ENCODE results near the gene POLR3C. TPM values are rescaled to one million over a fixed set of nuclear protein-coding genes. Genes with fewer than 3 reads are reported as not detected.

The POLR3C gene
- polyA plus RNA-seq, 1 experiment, result 56.7 TPM

- Histone ChIP-seq H3K27me3 (ENCODE audit: control insufficient read depth, insufficient read depth, low read length) (no peaks in the 10 kb centered on the region), H3K4me3 (ENCODE audit: low read depth, low read length) (no peak overlapping the region), H3K36me3 (ENCODE audit: control insufficient read depth, insufficient read depth, low read length) (no peaks in the 10 kb centered on the region)
- ChIA-PET CTCF (interaction anchor here (2.0 to 8.1 kb wide), 10 partner anchors 10 to 144 kb away, joined by 11 to 193 read pairs (median 23); partner anchors contain the start of genes ITGA10, NUDT17, PEX11B and PIAS3), POLR2A (no interaction called here)
- TF ChIP-seq, protein P1, sequence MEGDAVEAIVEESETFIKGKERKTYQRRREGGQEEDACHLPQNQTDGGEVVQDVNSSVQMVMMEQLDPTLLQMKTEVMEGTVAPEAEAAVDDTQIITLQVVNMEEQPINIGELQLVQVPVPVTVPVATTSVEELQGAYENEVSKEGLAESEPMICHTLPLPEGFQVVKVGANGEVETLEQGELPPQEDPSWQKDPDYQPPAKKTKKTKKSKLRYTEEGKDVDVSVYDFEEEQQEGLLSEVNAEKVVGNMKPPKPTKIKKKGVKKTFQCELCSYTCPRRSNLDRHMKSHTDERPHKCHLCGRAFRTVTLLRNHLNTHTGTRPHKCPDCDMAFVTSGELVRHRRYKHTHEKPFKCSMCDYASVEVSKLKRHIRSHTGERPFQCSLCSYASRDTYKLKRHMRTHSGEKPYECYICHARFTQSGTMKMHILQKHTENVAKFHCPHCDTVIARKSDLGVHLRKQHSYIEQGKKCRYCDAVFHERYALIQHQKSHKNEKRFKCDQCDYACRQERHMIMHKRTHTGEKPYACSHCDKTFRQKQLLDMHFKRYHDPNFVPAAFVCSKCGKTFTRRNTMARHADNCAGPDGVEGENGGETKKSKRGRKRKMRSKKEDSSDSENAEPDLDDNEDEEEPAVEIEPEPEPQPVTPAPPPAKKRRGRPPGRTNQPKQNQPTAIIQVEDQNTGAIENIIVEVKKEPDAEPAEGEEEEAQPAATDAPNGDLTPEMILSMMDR (IDR thresholded peaks at IDR 0.05; ENCODE audit: insufficient read depth, low read depth, low read length), result no peak
- no peak for DNase-seq (ENCODE audit: low read depth)
Observed at GRCh38 chr1:145893306-145894055, 69.5 kb downstream of the POLR3C start.

Small RNA genes within 50 kb of the gene (small RNA-seq; reads per million reads assigned to genes)
- gene MIR6736 (ENCODE audit: insufficient read length, low read depth, low replicate concordance), result not detected

Other genes starting within 250 kb of the POLR3C start
- 14.1 and 24.5 TPM in 2 replicates for gene GPR89A, start 216.2 kb upstream of the POLR3C start, polyA plus RNA-seq (2011; rRNA removed)
- 0.15 and 0.56 TPM in 2 replicates for gene PDZK1, start 116.8 kb upstream of the POLR3C start, polyA plus RNA-seq (2011; rRNA removed)
- not detected in 2 replicates for gene CD160, start 104.7 kb upstream of the POLR3C start, polyA plus RNA-seq (2011; rRNA removed)
- gene RNF115, start 105 bp upstream of the POLR3C start, polyA plus RNA-seq (2011; rRNA removed), result 13.4 and 18.3 TPM in 2 replicates
- 4.3 and 4.5 TPM in 2 replicates for gene NUDT17, start 21.4 kb downstream of the POLR3C start, polyA plus RNA-seq (2011; rRNA removed)
- gene PIAS3, start 34.9 kb downstream of the POLR3C start, polyA plus RNA-seq (2011; rRNA removed), result 30.0 and 38.0 TPM in 2 replicates
- 1.4 and 1.5 TPM in 2 replicates for gene ANKRD35, start 61.7 kb downstream of the POLR3C start, polyA plus RNA-seq (2011; rRNA removed)
- 0.63 and 0.82 TPM in 2 replicates for gene ITGA10, start 85.8 kb downstream of the POLR3C start, polyA plus RNA-seq (2011; rRNA removed)
- 34.9 and 46.4 TPM in 2 replicates for gene PEX11B, start 94.5 kb downstream of the POLR3C start, polyA plus RNA-seq (2011; rRNA removed)
- gene RBM8A, start 103.3 kb downstream of the POLR3C start, polyA plus RNA-seq (2011; rRNA removed), result 71.2 and 135 TPM in 2 replicates
- gene LIX1L, start 133.8 kb downstream of the POLR3C start, polyA plus RNA-seq (2011; rRNA removed), result 35.1 and 42.1 TPM in 2 replicates
- gene ANKRD34A, start 140.4 kb downstream of the POLR3C start, polyA plus RNA-seq (2011; rRNA removed), result 1.3 and 1.4 TPM in 2 replicates
- gene POLR3GL, start 140.5 kb downstream of the POLR3C start, polyA plus RNA-seq (2011; rRNA removed), result 13.2 and 19.2 TPM in 2 replicates
- 212 and 258 TPM in 2 replicates for gene TXNIP, start 172.4 kb downstream of the POLR3C start, polyA plus RNA-seq (2011; rRNA removed)
- gene HJV, start 197.5 kb downstream of the POLR3C start, polyA plus RNA-seq (2011; rRNA removed), result not detected in 2 replicates

Measured in BJ (cell line).